NOMO-1 treated with dmso at 0.1 percent for 144 hours (cell line): ENCODE results near the gene GRK5.
"Not testable (repeated sequence)": the region's sequence is repeated elsewhere in the genome, so short reads cannot be mapped to it uniquely, and the experiment has no call there.

Experiments used
- DNase-seq: peaks from one replicate; lab custom pipeline; 2025; ENCODE audit not compliant: unreplicated experiment; lab: John Stamatoyannopoulos, UW

GRK5 gene

DNA sequence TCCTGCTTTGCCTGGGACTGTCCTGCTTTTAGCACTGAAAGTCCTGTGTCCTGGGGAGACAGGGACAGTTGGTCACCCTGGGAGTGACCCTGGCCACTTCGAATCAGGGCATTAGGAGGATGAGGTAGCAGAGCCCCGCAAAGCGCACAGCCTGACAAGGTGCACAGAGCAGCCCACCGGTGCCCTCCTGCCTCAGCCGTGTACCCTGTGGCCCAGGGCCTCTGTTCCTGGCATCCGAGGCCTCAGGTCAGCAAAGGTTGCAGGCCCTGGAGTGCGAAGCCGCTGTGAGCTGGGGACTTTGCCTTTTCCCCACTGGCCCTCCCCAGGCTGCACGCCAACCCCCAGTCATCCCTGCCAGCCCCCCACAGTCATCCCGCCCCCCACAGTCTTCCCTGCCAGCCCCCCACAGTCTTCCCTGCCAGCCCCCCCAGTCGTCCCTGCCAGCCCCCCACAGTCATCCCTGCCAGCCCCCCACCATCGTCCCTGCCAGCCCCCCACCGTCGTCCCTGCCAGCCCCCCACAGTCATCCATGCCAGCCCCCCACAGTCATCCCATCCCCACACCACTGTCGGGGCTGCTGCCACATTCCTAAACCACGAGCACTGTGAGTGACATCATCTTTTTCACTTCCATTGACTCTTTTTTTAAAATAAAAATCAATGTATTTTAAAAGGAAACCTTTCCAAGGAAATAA is 243.4 kb downstream of the GRK5 start:
- DNase-seq = no peak

DNA sequence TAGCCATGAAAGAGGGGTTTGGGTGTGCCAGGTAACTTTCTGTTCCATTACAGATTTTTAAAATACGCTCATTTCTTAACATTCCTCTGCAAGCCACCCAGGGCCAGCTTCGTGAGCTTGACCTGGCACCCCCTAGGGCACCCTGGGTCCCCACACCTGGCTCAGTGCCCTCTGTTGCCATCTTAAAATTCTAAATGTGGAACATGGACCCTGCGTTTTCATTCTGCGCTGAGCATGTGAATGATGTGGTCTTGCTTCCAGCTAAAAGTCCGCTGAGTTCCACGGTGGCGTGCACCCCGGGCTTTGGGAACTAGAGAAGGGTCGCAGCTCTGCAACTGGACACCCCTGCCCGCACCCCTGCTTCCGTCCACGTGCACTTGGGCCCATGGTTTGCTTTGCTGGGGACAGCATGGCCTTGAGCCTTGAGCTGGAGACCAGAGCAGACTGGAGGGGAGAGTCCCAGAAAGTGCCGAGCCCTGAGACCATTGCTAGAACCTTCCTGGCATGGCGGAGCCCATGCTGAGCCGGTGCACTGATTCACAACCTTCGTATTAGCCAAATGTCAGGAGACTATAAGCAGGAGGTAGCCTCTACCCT is 244.0 kb downstream of the GRK5 start:
- no peak for DNase-seq

DNA sequence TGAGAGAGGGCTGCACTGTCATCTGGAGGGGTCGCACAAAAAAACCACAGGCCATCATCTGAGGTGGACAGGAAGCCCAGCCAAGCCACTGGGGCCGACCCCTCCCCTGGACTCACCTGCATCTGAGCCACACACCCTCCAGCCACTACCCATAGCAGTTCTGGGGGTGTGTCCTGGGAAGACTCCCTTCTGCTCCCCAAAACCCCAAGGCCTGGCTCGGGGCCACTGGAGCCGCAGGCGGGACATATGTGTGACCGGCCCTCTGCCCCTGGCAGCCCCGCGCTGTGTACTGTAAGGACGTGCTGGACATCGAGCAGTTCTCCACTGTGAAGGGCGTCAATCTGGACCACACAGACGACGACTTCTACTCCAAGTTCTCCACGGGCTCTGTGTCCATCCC is 245.0 kb downstream of the GRK5 start:
- no peak for DNase-seq

DNA sequence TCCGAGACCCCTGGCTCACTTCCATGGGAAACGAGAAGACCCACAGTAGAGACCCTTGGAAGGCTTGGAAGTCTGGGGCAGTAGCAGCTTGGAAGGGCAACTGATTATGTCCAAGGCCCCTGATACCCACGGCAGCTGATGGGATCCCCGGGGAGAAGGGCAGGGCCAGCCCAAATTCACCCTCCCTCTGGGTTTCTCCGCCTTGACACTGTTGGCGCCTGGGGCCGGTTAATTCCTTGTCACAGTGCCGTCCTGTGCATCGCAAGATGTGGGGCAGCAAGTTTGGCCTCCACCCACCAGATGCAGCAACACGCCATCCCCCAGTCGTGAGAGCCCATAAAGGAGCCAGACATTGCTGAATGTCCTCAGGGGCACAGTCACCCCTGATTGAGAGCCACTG is 245.9 kb downstream of the GRK5 start:
- DNase-seq = no peak

DNA sequence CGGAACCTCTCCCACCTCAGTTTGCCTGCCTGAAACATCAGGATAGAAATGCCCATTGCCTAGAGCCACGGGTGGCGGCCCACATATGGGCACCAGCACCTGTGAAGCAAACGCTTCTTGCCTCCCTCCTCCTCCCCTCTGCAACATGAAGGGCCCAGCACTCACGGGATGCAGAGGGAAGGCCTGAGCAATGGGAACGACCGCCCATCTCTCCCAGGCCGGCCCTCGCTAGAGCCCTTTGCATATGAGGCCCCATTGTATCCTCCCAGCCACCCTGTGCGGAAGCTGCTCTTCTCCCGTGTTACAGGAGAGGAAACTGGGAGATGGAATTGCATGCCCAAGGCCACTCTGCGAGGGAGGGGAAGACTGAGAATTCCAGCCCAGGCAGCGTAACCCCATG is 246.9 kb downstream of the GRK5 start:
- DNase-seq = no peak

DNA sequence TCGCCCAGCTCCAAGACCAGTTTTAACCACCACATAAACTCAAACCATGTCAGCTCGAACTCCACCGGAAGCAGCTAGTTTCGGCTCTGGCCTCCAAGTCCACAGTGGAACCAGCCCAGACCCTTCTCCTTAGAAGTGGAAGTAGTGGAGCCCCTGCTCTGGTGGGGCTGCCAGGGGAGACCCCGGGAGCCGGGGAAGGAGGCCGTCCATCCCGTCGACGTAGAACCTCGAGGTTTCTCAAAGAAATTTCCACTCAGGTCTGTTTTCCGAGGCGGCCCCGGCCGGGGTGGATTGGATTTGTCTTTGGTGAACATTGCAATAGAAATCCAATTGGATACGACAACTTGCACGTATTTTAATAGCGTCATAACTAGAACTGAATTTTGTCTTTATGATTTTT is 247.6 kb downstream of the GRK5 start:
- no peak for DNase-seq

DNA sequence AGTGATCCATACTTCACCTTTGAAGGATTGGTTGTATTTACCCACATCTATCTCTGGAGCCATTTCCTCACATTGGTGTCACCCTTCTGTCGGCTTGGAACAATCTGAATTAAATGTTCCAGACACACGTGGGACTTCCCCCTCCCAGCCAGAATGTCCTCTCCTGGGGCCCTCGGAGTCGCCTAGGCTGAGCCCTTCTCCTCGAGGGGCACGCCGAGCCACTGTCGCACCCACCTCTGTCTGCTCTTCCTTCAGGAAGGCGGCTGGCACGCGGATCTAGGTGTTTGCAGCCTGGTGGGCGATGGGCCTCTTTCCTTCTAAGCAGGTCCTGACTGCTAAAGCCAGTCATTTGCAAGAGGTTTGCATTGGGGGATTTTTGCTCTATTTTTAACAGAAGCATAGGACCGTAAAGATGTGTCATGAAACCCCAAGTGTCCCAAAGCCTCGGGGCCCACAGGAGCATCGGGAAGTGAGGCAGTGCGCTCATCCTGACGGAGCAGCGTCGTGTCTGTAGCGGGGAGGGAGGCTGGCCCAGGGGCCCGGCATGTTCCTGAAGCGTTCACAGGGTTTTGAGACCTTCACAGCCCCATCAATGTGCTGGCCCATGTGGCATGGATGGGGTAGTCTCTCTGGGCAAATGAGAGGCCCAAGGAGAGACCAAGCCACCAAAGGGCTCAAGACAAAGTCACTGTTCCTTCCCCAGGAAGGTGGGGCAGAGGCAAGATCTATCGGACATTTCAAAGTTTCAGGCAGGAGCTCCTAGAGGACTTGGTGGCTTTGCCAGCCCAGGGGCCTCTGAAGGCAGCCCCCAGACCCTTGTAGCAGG is 248.5 kb downstream of the GRK5 start:
- no peak for DNase-seq

DNA sequence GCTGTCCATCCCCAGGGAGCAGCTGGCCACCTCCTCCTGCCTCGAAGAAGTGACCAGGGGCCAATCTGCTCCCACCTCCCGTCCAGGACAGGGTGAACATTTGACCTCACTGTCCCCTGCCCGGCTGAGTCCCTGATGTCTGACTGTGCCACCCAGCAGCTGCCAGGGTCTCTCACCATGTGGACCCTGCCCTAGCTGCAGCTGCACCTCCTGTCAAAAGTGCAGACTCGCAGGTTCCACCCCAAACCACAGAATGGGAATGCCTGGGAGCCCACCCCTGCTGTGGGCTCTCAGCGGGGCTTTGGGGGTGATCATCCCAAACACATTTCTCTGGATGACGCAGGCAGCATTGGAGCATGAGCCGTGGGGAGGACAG is 249.1 kb downstream of the GRK5 start:
- no peak for DNase-seq

DNA sequence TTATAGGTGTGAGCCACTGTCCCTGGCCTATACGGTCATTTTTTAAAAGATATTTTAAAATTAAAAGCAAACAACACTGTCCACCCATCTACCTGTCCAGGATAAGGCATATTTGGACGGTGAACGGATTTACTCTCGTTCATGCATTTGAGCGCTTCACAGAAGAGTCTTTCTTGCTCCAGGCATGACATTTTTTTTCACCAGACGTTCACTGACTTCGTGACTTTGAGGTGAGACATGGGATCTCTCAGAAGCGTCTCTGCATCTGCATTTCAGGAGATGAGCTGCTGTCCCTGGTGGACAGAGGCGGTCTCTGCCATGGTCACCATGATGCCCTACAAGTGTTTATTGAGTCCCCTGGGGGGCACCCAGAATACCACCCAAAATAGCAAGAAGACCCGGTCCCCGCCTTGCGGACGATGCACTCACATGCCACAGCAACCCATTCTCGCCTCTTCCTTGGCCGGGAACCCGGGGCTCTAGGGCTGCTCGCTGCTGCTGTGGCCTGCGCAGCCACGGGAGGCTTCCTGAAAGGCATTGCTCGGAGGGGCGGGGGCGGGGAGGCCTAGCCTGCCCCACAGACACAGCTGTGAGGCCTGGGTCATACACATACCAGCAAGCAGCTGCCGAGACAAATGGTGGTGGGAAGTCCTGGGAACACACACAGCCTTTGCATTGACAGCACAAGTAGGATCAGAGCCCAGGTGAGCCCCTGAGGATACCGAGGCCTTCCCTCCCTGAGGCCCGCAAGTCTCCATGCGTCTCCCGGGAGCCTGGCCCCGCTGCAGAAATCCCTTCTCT is 250.8 kb downstream of the GRK5 start:
- no peak for DNase-seq

DNA sequence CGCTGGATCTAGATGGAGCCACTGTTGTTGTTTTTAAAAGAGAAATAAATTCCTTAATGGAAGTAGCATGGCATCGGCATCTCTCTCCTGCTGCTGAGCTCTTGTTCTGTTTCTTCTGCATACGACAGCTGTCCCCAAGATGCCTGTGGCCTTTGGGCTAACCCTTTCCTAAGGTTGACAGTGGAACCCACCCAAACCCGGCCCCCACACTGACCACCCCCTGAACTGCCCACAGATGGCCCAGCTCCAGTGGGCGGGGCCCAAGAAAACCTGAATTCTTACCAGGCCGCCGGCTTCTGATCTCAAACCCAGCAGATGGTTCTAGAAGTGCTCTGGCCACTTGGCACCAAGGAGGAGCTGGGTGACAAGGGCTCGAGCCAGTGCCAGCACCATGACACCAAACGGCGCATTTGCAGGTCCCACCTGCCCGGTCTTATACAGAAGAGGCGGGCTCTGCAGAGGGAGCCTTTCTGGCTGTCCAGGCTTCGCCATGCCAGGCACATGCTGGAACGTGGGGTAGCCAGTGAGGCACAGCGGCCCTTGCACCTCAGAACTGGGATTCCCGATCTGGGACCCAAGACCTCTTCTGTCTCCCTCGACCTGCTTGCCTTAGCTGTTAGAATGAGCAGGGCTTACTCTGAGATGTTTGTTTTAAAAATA is 252.4 kb downstream of the GRK5 start:
- no peak for DNase-seq

DNA sequence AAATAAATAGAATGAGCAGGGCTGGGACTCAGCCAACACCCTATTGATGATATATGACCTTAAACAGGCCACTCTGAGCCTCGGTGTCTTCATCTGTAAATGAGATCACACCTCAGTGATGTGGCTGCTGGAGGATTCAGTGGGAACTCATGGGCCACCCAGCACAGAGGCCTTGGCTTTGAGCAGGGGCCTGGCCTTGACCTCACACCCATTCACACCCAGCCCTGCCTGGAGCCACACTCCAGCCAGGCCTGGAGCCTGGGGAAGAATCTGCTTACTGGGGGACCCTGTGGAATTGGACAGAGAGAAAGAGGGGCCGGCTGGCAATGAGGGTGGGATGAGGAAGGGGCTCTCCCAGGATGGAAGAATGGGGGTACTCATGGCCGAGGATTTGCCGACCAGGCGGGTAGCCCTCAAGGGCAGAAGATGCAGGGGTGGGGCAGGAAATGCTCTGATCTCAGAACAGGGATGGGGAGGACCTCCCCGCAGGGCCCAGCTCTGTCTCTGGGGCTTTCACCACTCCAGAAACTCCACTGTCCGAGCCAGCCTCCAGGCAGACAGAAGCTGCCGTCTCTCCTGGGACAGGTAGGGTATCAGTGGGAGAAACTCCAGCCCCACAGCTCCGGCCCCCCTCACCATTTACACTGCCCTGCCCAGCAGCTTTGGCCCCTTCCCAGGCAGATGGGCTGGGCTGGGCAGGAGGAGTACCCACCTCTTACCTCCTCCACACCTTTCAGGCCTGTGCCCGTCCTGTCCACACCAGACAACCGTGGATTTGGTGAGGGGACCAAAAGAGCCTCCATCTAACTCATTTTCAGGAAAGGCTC is 253.2 kb downstream of the GRK5 start:
- DNase-seq = no peak

DNA sequence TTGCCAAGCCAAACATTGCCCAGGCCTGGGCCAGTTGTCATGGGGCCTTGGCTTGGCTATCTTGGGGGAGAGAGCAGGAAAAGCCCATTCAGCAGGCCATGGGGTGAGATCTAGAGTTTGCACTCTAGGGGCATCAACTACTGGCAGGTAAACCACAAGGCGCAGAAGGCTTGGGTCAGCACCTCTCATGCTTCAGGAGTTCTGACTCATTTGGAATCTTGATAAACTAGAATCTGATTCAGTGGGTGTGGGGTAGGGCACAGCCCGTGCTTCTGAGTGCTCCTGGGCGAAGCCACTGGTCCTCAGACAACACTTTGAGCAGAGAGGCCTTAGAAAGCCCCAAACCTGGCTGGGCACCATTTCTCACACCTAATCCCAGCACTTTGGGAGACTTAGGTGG is 254.0 kb downstream of the GRK5 start:
- DNase-seq = no peak

DNA sequence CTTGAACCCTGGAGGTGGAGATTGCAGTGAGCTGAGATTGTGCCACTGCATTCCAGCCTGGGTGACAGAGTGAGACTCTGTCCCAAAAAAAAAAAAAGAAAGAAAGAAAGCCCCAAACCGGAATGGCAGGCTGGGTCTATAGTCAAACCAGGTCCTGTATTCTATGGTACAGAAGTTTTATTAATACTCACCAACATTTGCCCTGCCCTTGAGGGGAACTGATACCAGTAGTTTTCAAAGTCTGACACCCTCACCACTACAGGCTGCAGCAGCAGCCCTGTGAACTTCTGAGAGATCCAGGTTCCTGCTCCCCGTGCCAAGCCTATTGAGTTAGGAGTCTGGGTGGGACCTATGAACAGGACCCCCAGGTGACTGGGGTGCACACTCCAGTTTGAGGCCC is 254.6 kb downstream of the GRK5 start:
- no peak for DNase-seq

DNA sequence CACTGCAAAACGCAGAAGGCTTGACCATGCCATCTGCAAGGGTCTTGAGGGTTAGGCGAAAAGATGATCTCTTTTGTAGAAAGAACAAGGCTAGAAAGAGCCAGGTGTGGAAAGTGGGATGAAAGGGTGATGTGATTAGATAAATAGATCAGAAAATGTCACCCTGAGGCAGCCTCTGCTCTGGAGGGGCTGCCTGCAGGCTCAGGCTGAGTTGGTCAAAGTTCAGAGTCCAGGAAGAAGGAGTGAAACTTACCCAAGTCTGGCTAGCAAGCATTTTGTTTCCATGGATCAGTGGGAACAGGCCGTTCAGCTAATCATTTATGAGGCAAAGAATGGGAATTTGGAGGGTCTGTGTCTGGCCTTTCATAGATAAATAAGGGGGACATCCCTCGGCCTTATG is 255.4 kb downstream of the GRK5 start:
- no peak for DNase-seq

DNA sequence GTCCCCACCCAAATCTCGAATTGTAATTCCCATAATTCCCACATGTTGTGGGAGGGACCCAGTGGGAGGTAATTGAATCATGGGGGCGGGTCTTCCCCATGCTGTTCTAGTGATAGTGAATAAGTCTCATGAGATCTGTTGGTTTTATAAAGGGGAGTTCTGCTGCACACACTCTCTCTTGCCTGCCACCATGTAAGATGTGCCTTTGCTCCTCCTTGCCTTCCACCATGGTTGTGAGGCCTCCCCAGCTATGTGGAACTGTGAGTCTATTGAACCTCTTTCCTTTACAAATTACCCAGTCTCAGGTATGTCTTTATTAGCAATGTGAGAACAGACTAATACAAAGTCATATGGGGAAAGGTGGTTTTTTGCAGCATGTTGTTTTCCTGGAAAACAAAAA is 255.8 kb downstream of the GRK5 start:
- not testable (repeated sequence) for DNase-seq

DNA sequence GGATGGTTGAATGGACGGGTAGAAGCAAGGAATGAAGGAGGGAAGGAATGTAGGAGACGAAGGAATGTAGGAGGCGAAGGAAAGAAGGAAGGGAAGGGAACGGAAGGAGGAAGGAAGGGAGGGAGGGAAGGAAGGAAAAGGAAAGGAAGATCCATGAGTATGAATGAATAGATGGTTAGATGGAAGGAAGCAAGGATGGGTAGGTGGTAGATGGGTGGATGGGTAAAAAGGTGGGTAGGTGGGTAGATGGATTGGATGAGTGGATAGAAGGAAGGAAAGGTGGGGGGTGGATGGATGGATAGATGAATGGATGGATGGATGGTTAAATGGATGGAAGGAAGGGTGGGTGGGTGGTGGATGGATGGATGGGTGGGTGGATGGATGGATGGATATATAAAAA is 257.7 kb downstream of the GRK5 start:
- no peak for DNase-seq

DNA sequence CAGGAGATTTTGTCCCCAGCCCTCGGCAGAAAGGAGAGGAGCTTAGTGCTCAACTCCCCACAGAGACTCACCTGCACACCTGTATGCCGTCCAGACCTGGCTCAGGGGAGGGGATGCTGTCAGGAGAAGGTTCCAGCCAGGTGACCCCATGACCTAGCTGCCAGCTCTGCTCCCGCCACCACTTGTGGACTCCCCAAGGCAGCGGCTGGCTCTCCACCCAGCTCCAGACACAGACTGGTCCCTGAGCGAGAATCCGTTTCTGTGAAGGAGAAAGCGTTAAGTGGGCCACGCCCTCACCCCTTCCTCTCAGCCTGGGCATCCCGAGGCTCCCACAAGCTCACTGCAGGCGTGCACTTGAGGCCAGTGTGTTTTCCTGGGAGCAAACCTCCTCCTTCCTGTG is 258.7 kb downstream of the GRK5 start:
- no peak for DNase-seq

DNA sequence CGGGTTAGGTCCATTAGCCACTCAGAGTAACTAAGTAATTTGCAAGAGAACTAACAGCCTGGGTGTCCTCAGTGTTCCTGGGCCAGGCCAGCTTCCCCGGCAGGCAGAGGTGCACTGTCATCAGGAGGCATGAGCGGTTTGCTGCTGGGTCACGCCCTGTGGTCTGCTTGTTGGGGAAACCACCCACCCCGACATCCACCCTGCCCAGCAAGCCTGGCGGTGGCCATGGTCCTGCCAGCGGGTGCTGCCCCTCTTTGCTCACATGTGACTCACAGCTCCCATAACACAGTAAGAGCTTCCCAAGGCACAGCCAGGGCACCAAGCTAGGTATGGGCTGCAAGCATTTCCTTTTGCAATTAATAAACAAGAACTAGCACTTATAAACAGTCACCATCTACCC is 259.3 kb downstream of the GRK5 start:
- no peak for DNase-seq

DNA sequence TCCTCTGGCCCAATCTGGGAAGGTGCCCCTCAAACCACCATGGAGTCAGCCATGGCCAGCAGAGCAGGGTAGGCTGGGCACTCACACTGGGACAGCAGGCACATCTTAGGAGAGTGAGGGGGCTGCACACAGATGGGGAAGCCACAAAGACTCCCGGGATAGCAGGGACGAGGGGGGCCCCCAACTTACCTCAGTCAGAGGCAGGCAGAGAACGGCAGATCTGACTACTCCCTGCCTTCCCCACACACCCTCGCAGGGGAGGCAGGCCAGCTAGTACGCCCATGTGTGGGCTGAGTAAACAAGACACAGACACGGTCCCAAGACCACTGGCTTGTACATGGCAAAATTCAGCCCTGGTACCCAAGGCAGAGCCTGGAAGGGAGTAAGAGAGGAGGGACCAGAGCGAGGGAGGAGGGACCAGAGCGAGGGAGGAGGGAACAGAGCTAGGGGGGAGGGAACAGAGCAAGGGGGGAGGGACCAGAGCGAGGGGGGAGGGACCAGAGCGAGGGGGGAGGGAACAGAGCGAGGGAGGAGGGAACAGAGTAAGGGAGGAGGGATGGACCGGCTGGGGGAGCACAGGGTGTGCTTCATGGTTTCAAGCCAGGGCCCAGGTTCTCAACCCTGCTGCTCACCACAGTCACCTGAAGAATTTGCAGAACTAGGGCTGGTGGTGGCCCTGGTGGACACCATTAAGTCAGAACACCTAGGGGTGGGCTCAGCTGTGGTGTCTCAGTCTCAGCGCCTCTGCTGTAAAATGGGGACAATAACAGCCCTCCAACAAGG is 261.4 kb downstream of the GRK5 start:
- DNase-seq = no peak
